ENCODE data around the gene DTX1. TPM values are rescaled to one million over a fixed set of nuclear protein-coding genes. Genes with fewer than 3 reads are reported as not detected.

The DTX1 gene
- total RNA-seq, 1 donor from 2014 or later, result 1.4 TPM

- DNase-seq (ENCODE audit: low spot score in 2 of 2, unreplicated experiment in 2 of 2), result no peak
- Mint-ChIP-seq H3K4me1 (peaks cover 2% of the 10 kb centered on the region), H3K36me3 (no peaks in the 10 kb centered on the region), H3K27ac (no peak overlapping the region), H3K9me3 (no peaks in the 10 kb centered on the region), H3K27me3 (ENCODE audit: low read depth) (peaks cover 73% of the 10 kb centered on the region), H3K4me3 (no peak overlapping the region)
- no peak for TF ChIP-seq CTCF (IDR thresholded peaks at IDR 0.05; ENCODE audit: unreplicated experiment)
These were observed 27.4 kb downstream of the DTX1 start for GRCh38 chr12:113083863-113084435.

GRCh38 chr12:113086249-113087164 is 30.0 kb downstream of the DTX1 start:
- no peak for TF ChIP-seq CTCF (IDR thresholded peaks at IDR 0.05; ENCODE audit: unreplicated experiment)
- H3K27me3 Mint-ChIP-seq (ENCODE audit: low read depth), result peaks cover 73% of the 10 kb centered on the region
- peaks cover 2% of the 10 kb centered on the region for H3K4me1 Mint-ChIP-seq
- no peak for DNase-seq (ENCODE audit: low spot score in 2 of 2, unreplicated experiment in 2 of 2)
- H3K4me3 Mint-ChIP-seq, result no peak overlapping the region
- no peaks in the 10 kb centered on the region for H3K9me3 Mint-ChIP-seq
- no peaks in the 10 kb centered on the region for H3K36me3 Mint-ChIP-seq
- no peak overlapping the region for H3K27ac Mint-ChIP-seq

GRCh38 chr12:113087193-113087592 is 30.7 kb downstream of the DTX1 start:
- no peak overlapping the region for H3K4me3 Mint-ChIP-seq
- no peak overlapping the region for H3K27ac Mint-ChIP-seq
- H3K27me3 Mint-ChIP-seq (ENCODE audit: low read depth), result peaks cover 73% of the 10 kb centered on the region
- no peak for TF ChIP-seq CTCF (IDR thresholded peaks at IDR 0.05; ENCODE audit: unreplicated experiment)
- no peaks in the 10 kb centered on the region for H3K9me3 Mint-ChIP-seq
- H3K36me3 Mint-ChIP-seq, result no peaks in the 10 kb centered on the region
- no peak for DNase-seq (ENCODE audit: low spot score in 2 of 2, unreplicated experiment in 2 of 2)
- peaks cover 2% of the 10 kb centered on the region for H3K4me1 Mint-ChIP-seq

- Mint-ChIP-seq H3K4me1 (peaks cover 7% of the 10 kb centered on the region), H3K4me3 (no peak overlapping the region), H3K36me3 (no peaks in the 10 kb centered on the region), H3K9me3 (no peaks in the 10 kb centered on the region), H3K27ac (no peak overlapping the region), H3K27me3 (ENCODE audit: low read depth) (peaks cover 75% of the 10 kb centered on the region)
- no peak for TF ChIP-seq CTCF (IDR thresholded peaks at IDR 0.05; ENCODE audit: unreplicated experiment)
- no peak for DNase-seq (ENCODE audit: low spot score in 2 of 2, unreplicated experiment in 2 of 2)
These were observed 31.5 kb downstream of the DTX1 start for GRCh38 chr12:113088037-113088436.

- peaks cover 7% of the 10 kb centered on the region for H3K4me1 Mint-ChIP-seq
- no peak overlapping the region for H3K4me3 Mint-ChIP-seq
- peaks cover 77% of the 10 kb centered on the region for H3K27me3 Mint-ChIP-seq (ENCODE audit: low read depth)
- no peak for TF ChIP-seq CTCF (IDR thresholded peaks at IDR 0.05; ENCODE audit: unreplicated experiment)
- no peak for DNase-seq (ENCODE audit: low spot score in 2 of 2, unreplicated experiment in 2 of 2)
- H3K36me3 Mint-ChIP-seq, result no peaks in the 10 kb centered on the region
- no peaks in the 10 kb centered on the region for H3K9me3 Mint-ChIP-seq
- no peak overlapping the region for H3K27ac Mint-ChIP-seq
These were observed 32.6 kb downstream of the DTX1 start for GRCh38 chr12:113088971-113089756.
